Esophagus muscularis mucosa (tissue), 3 donors: ENCODE measurements around the gene KLF13.

Source experiments
- POLR2A ChIP-seq: fragments of 450-650 bp; IDR thresholded peaks from one replicate; pipeline ENCODE4 v1.6.1; 2017; ENCODE audit warnings: antibody characterized with exemption, moderate library complexity, mild to moderate bottlenecking, low read depth
- TF ChIP-seq, protein P1 (sequence below), 3 experiments: fragments of 200-600 bp in 2 of 3; fragments of 450-650 bp in 1 of 3; sonication (generic) in 2 of 3; IDR thresholded peaks; one replicate each; pipeline ENCODE4 v1.5.1; 2017 to 2019; ENCODE audit warnings: antibody characterized with exemption in 3 of 3, mild to moderate bottlenecking in 2 of 3, moderate library complexity in 1 of 3

DNA sequence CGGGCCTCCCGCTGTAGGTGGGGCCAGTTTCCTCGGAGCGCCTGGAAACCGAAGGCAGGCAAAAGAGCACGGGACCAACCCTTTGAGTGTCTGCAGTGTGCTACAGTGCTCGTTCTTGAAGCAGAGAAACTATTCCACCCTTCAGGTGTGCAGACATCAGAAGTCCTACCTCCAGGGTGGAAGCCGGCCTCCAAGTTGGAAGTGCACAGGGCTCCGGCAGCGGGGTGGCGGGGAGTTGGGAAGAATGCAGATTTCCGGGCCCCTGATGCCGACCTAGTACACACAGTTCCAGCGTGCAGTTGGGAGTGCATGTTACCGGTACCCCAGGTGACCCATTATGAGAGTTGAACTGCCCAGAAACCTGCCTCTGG is 3.0 kb downstream of the KLF13 start:
- TF ChIP-seq, protein P1, sequence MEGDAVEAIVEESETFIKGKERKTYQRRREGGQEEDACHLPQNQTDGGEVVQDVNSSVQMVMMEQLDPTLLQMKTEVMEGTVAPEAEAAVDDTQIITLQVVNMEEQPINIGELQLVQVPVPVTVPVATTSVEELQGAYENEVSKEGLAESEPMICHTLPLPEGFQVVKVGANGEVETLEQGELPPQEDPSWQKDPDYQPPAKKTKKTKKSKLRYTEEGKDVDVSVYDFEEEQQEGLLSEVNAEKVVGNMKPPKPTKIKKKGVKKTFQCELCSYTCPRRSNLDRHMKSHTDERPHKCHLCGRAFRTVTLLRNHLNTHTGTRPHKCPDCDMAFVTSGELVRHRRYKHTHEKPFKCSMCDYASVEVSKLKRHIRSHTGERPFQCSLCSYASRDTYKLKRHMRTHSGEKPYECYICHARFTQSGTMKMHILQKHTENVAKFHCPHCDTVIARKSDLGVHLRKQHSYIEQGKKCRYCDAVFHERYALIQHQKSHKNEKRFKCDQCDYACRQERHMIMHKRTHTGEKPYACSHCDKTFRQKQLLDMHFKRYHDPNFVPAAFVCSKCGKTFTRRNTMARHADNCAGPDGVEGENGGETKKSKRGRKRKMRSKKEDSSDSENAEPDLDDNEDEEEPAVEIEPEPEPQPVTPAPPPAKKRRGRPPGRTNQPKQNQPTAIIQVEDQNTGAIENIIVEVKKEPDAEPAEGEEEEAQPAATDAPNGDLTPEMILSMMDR (IDR thresholded peaks at IDR 0.05) = no peak
- no peak for TF ChIP-seq POLR2A
